GM18520 (cell line): ENCODE measurements around the gene OR51B4.
"Not testable (repeated sequence)": the region's sequence is repeated elsewhere in the genome, so short reads cannot be mapped to it uniquely, and the experiment has no call there.

ENCODE experiments used
- ATAC-seq: cut with Tn5 transposase; IDR thresholded peaks from one replicate; pipeline ENCODE4 v1.9.1; 2021; ENCODE audit not compliant: unreplicated experiment

The OR51B4 gene

DNA sequence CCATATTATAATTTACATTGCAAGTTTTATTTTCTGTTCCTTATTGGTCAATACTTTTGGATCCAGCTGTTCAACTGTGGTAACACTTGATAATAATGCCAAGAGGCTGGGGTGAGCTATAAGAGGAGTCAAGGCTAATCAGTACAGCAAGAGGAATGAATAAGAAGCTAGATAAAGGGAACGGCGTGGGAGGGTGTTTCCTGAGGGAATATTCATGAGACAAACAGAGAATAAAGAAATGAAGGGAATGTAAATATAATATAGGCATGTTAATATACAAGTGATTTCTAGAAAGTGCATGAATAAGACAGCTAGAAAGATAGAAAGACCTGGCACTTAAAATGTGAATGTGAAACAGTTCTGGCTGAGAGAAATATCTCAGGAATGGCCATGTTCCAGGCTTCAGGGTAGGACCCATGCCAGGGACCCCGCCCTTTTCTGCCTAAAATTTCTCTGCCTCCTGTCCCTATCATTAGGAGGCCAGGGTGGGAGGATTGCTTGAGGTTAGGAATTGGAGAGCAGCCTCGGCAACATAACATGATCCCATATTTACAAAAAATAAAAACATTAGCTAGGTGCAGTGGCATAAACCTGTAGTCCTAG is 3.9 kb downstream of the OR51B4 start:
- ATAC-seq, result no peak

- not testable (repeated sequence) for ATAC-seq
Measured at GRCh38 chr11:5294342-5294995, 7.3 kb downstream of the OR51B4 start.

GRCh38 chr11:5293028-5293427 is 8.7 kb downstream of the OR51B4 start:
- ATAC-seq, result no peak

- peak; percentile 84 for ATAC-seq
Measured at GRCh38 chr11:5291207-5291838, 10.4 kb downstream of the OR51B4 start.

- no peak for ATAC-seq
Measured at GRCh38 chr11:5290106-5290505, 11.6 kb downstream of the OR51B4 start.

- no peak for ATAC-seq
Measured at GRCh38 chr11:5289696-5290095, 12.1 kb downstream of the OR51B4 start.

- no peak for ATAC-seq
Measured at GRCh38 chr11:5288906-5289550, 12.7 kb downstream of the OR51B4 start.

GRCh38 chr11:5288108-5288905 is 13.4 kb downstream of the OR51B4 start:
- ATAC-seq, result no peak

GRCh38 chr11:5286901-5287300 is 14.8 kb downstream of the OR51B4 start:
- no peak for ATAC-seq

DNA sequence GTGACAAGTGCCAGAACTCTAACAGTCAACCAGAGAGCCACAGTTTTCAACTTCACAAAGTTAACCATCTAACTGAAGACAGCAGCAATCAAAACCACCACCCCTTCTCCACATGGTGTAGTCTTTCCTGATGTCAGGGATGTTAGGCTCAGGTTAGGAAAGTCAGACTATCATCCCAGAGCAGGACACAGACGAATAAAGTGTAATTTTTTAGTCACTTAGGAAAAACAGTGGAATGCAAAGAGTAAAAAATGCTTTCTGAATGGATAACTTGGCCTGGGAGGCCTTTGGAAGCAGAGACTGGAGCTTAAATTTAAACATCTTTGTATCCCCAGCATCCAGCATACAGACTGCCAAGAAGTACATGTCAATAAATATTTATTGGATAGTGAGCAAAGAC is 15.4 kb downstream of the OR51B4 start:
- ATAC-seq, result no peak

- ATAC-seq, result no peak
Measured at GRCh38 chr11:5285703-5286340, 15.9 kb downstream of the OR51B4 start.

GRCh38 chr11:5284637-5285036 is 17.1 kb downstream of the OR51B4 start:
- no peak for ATAC-seq

GRCh38 chr11:5283882-5284281 is 17.9 kb downstream of the OR51B4 start:
- no peak for ATAC-seq

GRCh38 chr11:5283086-5283485 is 18.7 kb downstream of the OR51B4 start:
- no peak for ATAC-seq

DNA sequence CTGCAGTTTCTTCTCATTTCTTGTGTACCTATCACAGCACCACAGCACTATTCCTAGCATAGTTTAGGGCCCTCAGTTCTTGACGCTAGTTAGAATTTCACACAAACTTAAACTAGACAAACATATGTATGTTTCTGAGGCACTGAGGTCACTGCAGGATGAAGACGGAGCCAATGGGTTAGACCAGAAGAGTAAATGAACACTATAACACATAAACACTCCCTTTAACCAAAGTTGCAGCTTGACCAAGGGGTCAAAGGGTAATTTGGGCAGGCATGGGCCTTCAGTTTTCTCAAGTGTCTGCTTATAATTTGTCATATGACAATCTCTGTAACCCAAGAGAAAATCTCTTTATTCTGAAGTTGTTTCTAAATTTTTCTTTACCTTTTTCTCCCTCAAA is 19.1 kb downstream of the OR51B4 start:
- ATAC-seq, result no peak

- ATAC-seq, result no peak
Measured at GRCh38 chr11:5281596-5281995, 20.1 kb downstream of the OR51B4 start.

- peak; percentile 98 for ATAC-seq
Measured at GRCh38 chr11:5280582-5281102, 21.1 kb downstream of the OR51B4 start.

DNA sequence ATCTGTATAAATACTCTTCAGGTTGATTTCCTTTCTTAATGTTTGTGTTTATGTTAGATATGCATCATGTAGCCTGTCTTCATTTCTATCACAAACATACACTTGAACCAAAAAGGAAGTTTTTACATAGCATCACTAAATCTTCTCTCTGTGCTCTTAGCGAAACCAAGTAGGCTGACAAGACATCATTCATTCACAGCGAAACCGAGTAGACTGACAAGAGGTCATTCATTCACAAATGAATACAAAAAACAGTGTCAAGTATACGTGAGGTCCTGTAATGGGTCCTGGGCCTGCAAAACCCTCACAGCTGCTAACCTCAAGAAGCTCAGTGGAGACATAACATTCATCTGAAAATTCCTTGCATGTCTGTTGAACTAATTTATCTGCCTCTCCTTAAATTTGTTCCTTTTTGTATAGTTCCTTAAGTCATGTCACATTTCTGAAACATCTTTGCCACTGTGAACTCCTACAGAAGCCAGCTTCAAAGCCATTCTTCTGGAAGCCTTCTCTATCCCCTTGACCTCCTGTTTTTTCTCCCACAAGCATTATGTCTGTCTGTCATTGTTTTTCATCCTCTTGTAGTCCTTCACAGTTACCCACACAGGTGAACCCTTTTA is 22.2 kb downstream of the OR51B4 start:
- no peak for ATAC-seq

DNA sequence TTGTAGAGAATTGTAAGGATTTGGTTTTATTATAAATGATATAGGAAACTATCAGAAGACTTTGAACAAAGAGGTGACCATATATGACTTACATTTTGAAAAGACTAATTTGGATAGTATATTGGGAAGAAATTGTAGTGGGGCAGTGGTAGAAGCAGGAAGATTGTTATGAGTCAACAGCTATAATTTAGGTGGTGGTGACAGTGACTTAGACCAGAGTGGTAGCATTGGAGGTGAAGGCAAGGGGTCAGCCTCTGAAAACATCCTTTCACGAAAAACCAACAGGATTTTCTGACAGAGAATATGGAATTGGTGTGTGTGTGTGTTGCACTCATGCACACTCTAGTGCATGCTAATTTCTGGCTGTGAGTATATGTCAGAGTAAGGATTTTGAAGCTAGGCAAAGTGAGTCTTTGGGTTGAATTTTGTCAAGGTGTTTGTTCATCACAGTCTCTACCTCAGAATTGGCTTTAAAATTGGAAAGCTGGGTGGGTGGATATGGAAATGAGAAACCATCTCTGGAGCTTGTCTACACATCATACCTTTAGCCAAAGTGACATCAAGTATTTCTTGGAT is 23.9 kb downstream of the OR51B4 start:
- ATAC-seq, result no peak

- ATAC-seq, result no peak
Measured at GRCh38 chr11:5276697-5277096, 25.0 kb downstream of the OR51B4 start.
